ENCODE results near the gene DRICH1. TPM values are rescaled to one million over a fixed set of nuclear protein-coding genes. Genes with fewer than 3 reads are reported as not detected.
"Not testable (repeated sequence)": the region's sequence is repeated elsewhere in the genome, so short reads cannot be mapped to it uniquely, and the experiment has no call there.

Gene DRICH1
- total RNA-seq, 1 experiment from 2014 or later, result 0.45 TPM

- Histone ChIP-seq H3K9me3 (ENCODE audit: low read depth, low read length, poor library complexity, severe bottlenecking) (no peaks in the 10 kb centered on the region), H3K36me3 (ENCODE audit: insufficient read depth, low read length, poor library complexity, severe bottlenecking) (no peaks in the 10 kb centered on the region), H3K27ac (ENCODE audit: low read depth, low read length, poor library complexity, severe bottlenecking) (no peak overlapping the region), H3K4me3 (ENCODE audit: low read depth, low read length, poor library complexity, severe bottlenecking) (no peak overlapping the region), H3K4me1 (ENCODE audit: insufficient read depth, low read length, poor library complexity, severe bottlenecking) (no peaks in the 10 kb centered on the region), H3K27me3 (replicated peaks; ENCODE audit: insufficient read depth, low read depth, low read length, poor library complexity) (no peaks in the 10 kb centered on the region)
- POLR2A ChIA-PET (ENCODE audit: low non-redundant PET), result no interaction called here
- no peak for DNase-seq (ENCODE audit: low spot score)
- intact Hi-C loops (cut with micrococcal nuclease; ENCODE audit: unreplicated experiment), result no loop called here
- TF ChIP-seq CTCF (conservative IDR thresholded peaks at IDR 0.05; ENCODE audit: low read depth, low read length), result no peak
- no peak for TF ChIP-seq EZH2 (IDR thresholded peaks at IDR 0.05; ENCODE audit: borderline replicate concordance, low read depth, low read length, poor library complexity, severe bottlenecking)
- no TSS peak for BruUV-seq (replicated peaks)
- CTCF ChIA-PET, result no interaction called here
Measured at GRCh38 chr22:23670378-23671295, 38.5 kb upstream of the DRICH1 start.

GRCh38 chr22:23660381-23660780 lies 28.3 kb upstream of the DRICH1 start:
- DNase-seq (ENCODE audit: low spot score); BruUV-seq (replicated peaks); H3K9me3 ChIP-seq (ENCODE audit: low read depth, low read length, poor library complexity, severe bottlenecking); intact Hi-C loops (cut with micrococcal nuclease; ENCODE audit: unreplicated experiment); H3K4me3 ChIP-seq (ENCODE audit: low read depth, low read length, poor library complexity, severe bottlenecking); CTCF ChIA-PET; H3K27ac ChIP-seq (ENCODE audit: low read depth, low read length, poor library complexity, severe bottlenecking); POLR2A ChIA-PET (ENCODE audit: low non-redundant PET); H3K4me1 ChIP-seq (ENCODE audit: insufficient read depth, low read length, poor library complexity, severe bottlenecking); H3K27me3 ChIP-seq (replicated peaks; ENCODE audit: insufficient read depth, low read depth, low read length, poor library complexity); H3K36me3 ChIP-seq (ENCODE audit: insufficient read depth, low read length, poor library complexity, severe bottlenecking): not testable (repeated sequence)

- Histone ChIP-seq H3K27me3 (replicated peaks; ENCODE audit: insufficient read depth, low read depth, low read length, poor library complexity) (no peaks in the 10 kb centered on the region), H3K4me1 (ENCODE audit: insufficient read depth, low read length, poor library complexity, severe bottlenecking) (no peaks in the 10 kb centered on the region), H3K4me3 (ENCODE audit: low read depth, low read length, poor library complexity, severe bottlenecking) (no peak overlapping the region), H3K27ac (ENCODE audit: low read depth, low read length, poor library complexity, severe bottlenecking) (no peak overlapping the region), H3K9me3 (ENCODE audit: low read depth, low read length, poor library complexity, severe bottlenecking) (no peaks in the 10 kb centered on the region), H3K36me3 (ENCODE audit: insufficient read depth, low read length, poor library complexity, severe bottlenecking) (peaks cover 5% of the 10 kb centered on the region)
- intact Hi-C loops (cut with micrococcal nuclease; ENCODE audit: unreplicated experiment), result no loop called here
- ChIA-PET POLR2A (ENCODE audit: low non-redundant PET) (no interaction called here), CTCF (no interaction called here)
- TF ChIP-seq EZH2 (IDR thresholded peaks at IDR 0.05; ENCODE audit: borderline replicate concordance, low read depth, low read length, poor library complexity, severe bottlenecking) (no peak), CTCF (conservative IDR thresholded peaks at IDR 0.05; ENCODE audit: low read depth, low read length) (no peak)
- no TSS peak for BruUV-seq (replicated peaks)
- no peak for DNase-seq (ENCODE audit: low spot score)
Measured at GRCh38 chr22:23657727-23658126, 25.6 kb upstream of the DRICH1 start.

Measured in A673 (cell line).